COLO668 (cell line): Measurements from ENCODE around the gene EIF3B.
"Not testable (repeated sequence)": the region's sequence is repeated elsewhere in the genome, so short reads cannot be mapped to it uniquely, and the experiment has no call there.

Experiments used
- DNase-seq: peaks from one replicate; lab custom pipeline; 2025; ENCODE audit not compliant: unreplicated experiment; lab: John Stamatoyannopoulos, UW

EIF3B gene

GRCh38 chr7:2376351-2377154, 21.9 kb downstream of the EIF3B start:
- DNase-seq: no peak

- not testable (repeated sequence) for DNase-seq
Observed at GRCh38 chr7:2377492-2377891, 22.9 kb downstream of the EIF3B start.

GRCh38 chr7:2378125-2378524, 23.5 kb downstream of the EIF3B start:
- DNase-seq: not testable (repeated sequence)

DNA sequence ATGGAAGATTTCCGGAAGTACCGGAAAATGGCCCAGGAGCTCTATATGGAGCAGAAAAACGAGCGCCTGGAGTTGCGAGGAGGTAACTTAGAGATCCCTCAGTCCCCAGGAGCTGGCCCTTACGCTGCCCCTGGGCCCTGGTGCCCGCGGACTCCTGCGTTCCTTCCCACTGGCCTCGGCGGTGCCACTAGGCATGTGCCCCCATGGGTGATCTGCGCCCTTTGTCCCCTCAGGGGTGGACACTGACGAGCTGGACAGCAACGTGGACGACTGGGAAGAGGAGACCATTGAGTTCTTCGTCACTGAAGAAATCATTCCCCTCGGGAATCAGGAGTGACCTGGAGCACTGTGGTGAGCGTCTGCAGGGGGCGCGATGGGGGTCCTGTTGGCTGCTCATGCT, 24.5 kb downstream of the EIF3B start:
- DNase-seq: no peak

GRCh38 chr7:2379821-2380450, 25.3 kb downstream of the EIF3B start:
- DNase-seq: no peak

GRCh38 chr7:2380461-2380860, 25.8 kb downstream of the EIF3B start:
- no peak for DNase-seq

- DNase-seq: no peak
Observed at GRCh38 chr7:2381227-2381626, 26.6 kb downstream of the EIF3B start.

GRCh38 chr7:2381881-2382509, 27.4 kb downstream of the EIF3B start:
- no peak for DNase-seq

- DNase-seq: no peak
Observed at GRCh38 chr7:2383543-2384274, 29.1 kb downstream of the EIF3B start.

DNA sequence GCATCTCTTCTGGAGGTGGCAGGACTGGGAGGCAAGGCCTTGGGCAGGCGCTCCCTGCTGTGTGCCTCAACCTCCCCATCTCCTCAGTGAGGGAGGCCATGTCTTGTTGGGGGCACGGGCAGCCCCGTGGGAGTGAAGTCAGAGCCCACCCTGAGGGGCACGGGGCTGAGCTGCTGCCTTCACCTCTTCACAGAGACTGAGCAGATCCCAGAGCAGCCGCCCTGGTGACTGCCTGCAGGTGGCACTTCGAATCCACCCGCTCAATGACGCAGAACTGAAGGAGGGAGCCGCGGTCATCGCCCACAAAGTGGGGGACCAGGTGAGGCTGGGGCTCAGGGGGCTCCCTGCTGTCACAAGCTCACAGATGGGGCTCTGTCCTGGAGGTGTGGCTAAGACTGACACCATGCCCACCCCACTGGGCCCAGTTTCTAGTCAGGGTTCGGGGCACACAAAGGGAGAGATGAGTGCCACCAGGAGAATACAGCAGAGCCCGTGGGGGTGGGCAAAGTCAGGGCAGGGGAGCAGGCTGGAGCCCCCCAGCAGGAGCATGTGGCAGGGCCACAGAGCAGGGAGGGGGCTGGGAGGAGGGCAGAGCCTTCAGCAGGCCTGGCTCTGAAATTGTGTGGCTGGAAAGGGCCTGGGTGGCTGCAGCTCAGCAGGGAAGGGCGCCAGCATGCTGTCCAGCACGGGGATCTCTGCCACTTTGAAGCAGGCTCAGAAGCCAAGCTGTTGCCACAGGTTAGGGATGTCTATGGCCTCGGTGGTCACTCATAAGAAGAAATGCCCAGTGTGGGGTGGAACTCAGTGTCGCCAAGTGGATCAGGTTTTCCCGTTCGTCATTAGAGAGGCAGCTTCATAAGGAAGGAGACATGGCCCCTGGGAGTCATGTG, 30.0 kb downstream of the EIF3B start:
- no peak for DNase-seq

GRCh38 chr7:2386122-2386521, 31.5 kb downstream of the EIF3B start:
- DNase-seq: not testable (repeated sequence)

- no peak for DNase-seq
Observed at GRCh38 chr7:2386964-2387669, 32.5 kb downstream of the EIF3B start.

- DNase-seq: no peak
Observed at GRCh38 chr7:2387897-2388636, 33.4 kb downstream of the EIF3B start.

DNA sequence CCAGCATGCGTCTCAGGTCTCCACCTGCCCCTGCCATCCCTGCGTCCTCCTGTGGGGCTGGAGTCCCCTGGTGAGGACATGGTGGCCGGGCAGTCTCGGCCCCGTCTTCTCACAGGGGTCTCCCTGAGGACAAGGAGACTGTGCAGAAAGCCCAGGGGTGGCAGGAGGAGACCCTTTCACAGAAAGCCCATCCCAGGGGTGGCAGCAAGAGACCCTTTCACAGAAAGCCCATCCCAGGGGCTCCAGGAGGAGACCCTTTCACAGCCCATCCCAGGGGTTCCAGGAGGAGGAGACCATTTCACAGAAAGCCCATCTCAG, 34.0 kb downstream of the EIF3B start:
- no peak for DNase-seq

DNA sequence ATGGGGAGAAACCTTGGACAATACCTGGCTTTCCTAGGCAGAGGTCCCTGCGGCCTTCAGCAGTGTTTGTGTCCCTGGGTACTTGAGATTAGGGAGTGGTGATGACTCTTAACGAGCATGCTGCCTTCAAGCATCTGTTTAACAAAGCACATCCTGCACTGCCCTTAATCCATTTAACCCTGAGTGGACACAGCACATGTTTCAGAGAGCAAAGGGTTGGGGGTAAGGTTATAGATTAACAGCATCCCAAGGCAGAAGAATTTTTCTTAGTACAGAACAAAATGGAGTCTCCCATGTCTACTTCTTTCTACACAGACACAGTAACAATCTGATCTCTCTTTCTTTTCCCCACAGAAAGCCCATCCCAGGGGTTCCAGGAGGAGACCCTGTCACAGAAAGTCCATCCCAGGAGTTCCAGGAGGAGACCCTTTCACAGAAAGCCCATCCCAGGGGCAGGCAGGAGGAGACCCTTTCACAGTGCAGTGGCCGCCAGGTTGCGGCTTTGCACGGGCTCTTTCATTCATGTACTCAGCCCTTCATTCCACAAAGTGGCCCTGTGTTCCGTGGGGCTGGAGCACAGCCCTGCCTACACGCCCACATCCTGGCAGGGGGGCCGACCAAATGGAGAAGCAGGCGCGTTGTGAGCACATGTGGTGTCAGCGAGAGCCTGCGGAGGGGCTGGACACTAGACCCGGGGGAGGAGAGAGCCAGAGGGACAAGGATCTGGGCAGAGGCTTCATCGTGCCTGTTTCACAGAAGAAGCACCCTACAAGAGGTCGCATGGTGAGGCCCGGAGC, 35.6 kb downstream of the EIF3B start:
- not testable (repeated sequence) for DNase-seq

DNA sequence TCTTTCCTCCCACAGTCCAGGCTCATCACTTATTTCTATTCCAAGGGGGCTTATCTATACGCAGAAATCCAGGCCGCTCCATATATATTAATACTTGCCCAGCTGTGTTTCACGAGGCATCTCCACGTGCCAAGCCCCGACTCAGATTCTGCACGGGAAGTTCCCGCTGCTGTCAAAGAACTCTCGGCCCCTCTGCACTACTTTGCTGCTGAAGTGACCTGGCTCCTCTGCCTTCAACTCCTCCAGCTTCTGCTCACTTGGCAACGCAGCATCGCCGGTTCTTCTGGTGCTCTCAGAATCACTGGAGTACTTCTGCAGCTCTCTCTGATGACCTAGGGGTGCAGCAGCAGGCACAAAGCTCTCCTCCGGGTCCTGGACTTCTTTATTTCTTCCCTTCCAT, 39.1 kb downstream of the EIF3B start:
- DNase-seq: no peak

- DNase-seq: no peak
Observed at GRCh38 chr7:2394566-2395082, 40.0 kb downstream of the EIF3B start.

DNA sequence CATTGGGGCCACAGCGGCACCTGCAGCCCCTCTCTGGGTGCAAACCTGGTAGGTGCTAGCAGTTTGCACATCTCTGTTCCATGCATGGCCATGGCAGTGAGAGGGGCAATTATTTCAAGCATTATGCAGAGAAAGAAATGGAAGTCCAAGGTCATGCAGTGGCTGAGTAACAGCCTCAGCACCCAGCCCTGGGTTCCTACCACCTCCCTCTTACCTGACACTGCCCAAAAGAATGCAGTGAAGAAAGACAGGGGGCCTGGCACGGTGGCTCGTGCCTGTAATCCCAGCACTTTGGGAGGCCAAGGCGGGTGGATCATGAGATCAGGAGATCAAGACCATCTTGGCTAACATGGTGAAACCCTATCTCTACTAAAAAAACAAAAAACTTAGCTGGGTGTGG, 43.9 kb downstream of the EIF3B start:
- DNase-seq: no peak
